Keratinocyte (primary cell): ENCODE measurements around the gene SLC25A11. TPM values are rescaled to one million over a fixed set of nuclear protein-coding genes. Genes with fewer than 3 reads are reported as not detected.

Experiments used
- DNase-seq: peaks from one replicate; pipeline ENCODE4 v3.0.0-alpha.2; 2011; ENCODE audit warnings: low read depth, missing footprints, low spot score
- FAIRE-seq: peaks from 2 replicates; lab custom pipeline; 2011; peaks lifted over from hg19 to GRCh38; lab: Jason Lieb, UNC
- H2AFZ ChIP-seq: 2 replicates; pipeline ENCODE4 v1.6.0; 2012; ENCODE audit warnings: low read length, control low read depth, inconsistent platforms; ENCODE audit not compliant: control insufficient read depth
- H3K27ac ChIP-seq: 2 replicates; pipeline ENCODE4 v1.5.1; 2011; ENCODE audit warnings: low read length; ENCODE audit not compliant: control insufficient read depth, insufficient read depth
- H3K27me3 ChIP-seq: 3 replicates; pipeline ENCODE4 v1.6.0; 2011; ENCODE audit warnings: low read length; ENCODE audit not compliant: control insufficient read depth, insufficient read depth; ENCODE audit errors: extremely low read depth
- H3K36me3 ChIP-seq, 2 experiments: 2 replicates in 1 of 2; 3 replicates in 1 of 2; pipeline ENCODE4 v1.5.1; 2011; ENCODE audit warnings: low read length in 2 of 2, mild to moderate bottlenecking in 1 of 2; ENCODE audit not compliant: control insufficient read depth in 2 of 2, insufficient read depth in 2 of 2; ENCODE audit errors: extremely low read depth in 1 of 2
- H3K4me1 ChIP-seq: 3 replicates; pipeline ENCODE4 v1.5.1; 2011; ENCODE audit warnings: low read length; ENCODE audit not compliant: control insufficient read depth, insufficient read depth; ENCODE audit errors: extremely low read depth
- H3K4me2 ChIP-seq: 3 replicates; pipeline ENCODE4 v1.6.0; 2011; ENCODE audit warnings: low read depth, low read length; ENCODE audit not compliant: control insufficient read depth, insufficient read depth; ENCODE audit errors: extremely low read depth
- H3K4me3 ChIP-seq, 3 experiments: fragments of 200-600 bp in 1 of 3; sonication (generic) in 1 of 3; 2 replicates in 2 of 3; 3 replicates in 1 of 3; pipeline ENCODE4 v1.5.1; 2011 to 2016; ENCODE audit warnings: low read length in 3 of 3, mild to moderate bottlenecking in 3 of 3, control low read depth in 2 of 3, inconsistent platforms in 1 of 3, low read depth in 1 of 3, mixed read lengths in 1 of 3, mixed run types in 1 of 3, moderate library complexity in 1 of 3; ENCODE audit not compliant: control insufficient read depth in 2 of 3, insufficient read depth in 2 of 3; ENCODE audit errors: extremely low read depth in 1 of 3
- H3K79me2 ChIP-seq: 2 replicates; pipeline ENCODE4 v1.6.0; 2012; ENCODE audit warnings: low read length; ENCODE audit not compliant: control insufficient read depth, insufficient read depth
- H3K9ac ChIP-seq: 3 replicates; pipeline ENCODE4 v1.6.0; 2011; ENCODE audit warnings: low read length; ENCODE audit not compliant: control insufficient read depth, insufficient read depth; ENCODE audit errors: extremely low read depth
- H3K9me1 ChIP-seq: 3 replicates; pipeline ENCODE4 v1.6.0; 2011; ENCODE audit warnings: low read length; ENCODE audit not compliant: control insufficient read depth, insufficient read depth; ENCODE audit errors: extremely low read depth
- H3K9me3 ChIP-seq: 2 replicates; pipeline ENCODE4 v1.5.1; 2012; ENCODE audit warnings: low read depth, low read length; ENCODE audit not compliant: control insufficient read depth
- H4K20me1 ChIP-seq: 3 replicates; pipeline ENCODE4 v1.6.0; 2011; ENCODE audit warnings: low read length; ENCODE audit not compliant: control insufficient read depth, insufficient read depth; ENCODE audit errors: extremely low read depth
- EZH2 ChIP-seq: IDR thresholded peaks from one replicate; pipeline ENCODE4 v1.6.1; 2012; ENCODE audit warnings: inconsistent platforms, mild to moderate bottlenecking, low read length, moderate library complexity
- dilution Hi-C: fragments of 300-500 bp; cut with MboI; formaldehyde crosslinking; loops from one replicate; pipeline ENCODE4 v1.7.0; 2020; ENCODE audit warnings: low sequenced_read_pairs; ENCODE audit not compliant: extremely low pct_ligation_motif_present
- polyA plus RNA-seq, 5 experiments: library from polyadenylated mRNA; depleted of rRNA in 3 of 5; stranded (reverse) in 3 of 5; stranded (forward) in 1 of 5; unstranded in 1 of 5; fragments of >200 nt; gene quantifications; 1 replicate in 1 of 5; 2 replicates in 3 of 5; 3 replicates in 1 of 5; pipeline versions ENCODE4 v1.2.1 to v1.2.3, GENCODE V29; 2011 to 2012; ENCODE audit warnings: missing spikeins in 2 of 5, low read depth in 1 of 5, low replicate concordance in 1 of 5
- TF ChIP-seq, protein P1 (sequence below), 3 experiments: IDR thresholded peaks in 1 of 3; conservative IDR thresholded peaks in 1 of 3; optimal IDR thresholded peaks in 1 of 3; 2 replicates in 2 of 3; 3 replicates in 1 of 3; pipeline versions ENCODE3 to v1.5.1; 2011; ENCODE audit warnings: low read length in 3 of 3, mild to moderate bottlenecking in 3 of 3, moderate library complexity in 2 of 3, control low read depth in 1 of 3, inconsistent platforms in 1 of 3; ENCODE audit not compliant: insufficient read depth in 2 of 3; ENCODE audit errors: extremely low read depth in 1 of 3

SLC25A11 gene
- polyA plus RNA-seq, 1 donor (not counting 4 experiments of a cell fraction or from before 2014, with no cell fraction given): 33.8 TPM

DNA sequence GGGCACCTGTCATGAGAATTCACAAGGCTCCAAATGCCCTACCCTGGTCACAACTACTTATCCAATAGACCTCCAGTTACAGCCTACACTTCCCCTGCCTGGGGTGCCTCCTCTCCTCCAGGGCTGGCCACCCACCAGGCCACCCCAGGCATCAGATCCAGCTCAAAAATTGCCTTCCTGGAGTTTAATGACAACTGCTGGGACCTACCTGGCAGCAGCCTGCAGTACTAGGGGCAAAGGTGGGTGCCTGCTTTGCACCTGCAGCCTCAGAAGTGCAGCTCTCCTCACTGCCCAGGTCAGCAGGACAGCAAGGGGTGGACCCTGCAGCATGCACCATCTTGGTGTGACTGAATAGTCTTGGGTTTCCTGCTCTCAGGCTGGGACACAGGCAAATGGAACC is 4.2 kb downstream of the SLC25A11 start:
- TF ChIP-seq EZH2: no peak
- TF ChIP-seq, protein P1, sequence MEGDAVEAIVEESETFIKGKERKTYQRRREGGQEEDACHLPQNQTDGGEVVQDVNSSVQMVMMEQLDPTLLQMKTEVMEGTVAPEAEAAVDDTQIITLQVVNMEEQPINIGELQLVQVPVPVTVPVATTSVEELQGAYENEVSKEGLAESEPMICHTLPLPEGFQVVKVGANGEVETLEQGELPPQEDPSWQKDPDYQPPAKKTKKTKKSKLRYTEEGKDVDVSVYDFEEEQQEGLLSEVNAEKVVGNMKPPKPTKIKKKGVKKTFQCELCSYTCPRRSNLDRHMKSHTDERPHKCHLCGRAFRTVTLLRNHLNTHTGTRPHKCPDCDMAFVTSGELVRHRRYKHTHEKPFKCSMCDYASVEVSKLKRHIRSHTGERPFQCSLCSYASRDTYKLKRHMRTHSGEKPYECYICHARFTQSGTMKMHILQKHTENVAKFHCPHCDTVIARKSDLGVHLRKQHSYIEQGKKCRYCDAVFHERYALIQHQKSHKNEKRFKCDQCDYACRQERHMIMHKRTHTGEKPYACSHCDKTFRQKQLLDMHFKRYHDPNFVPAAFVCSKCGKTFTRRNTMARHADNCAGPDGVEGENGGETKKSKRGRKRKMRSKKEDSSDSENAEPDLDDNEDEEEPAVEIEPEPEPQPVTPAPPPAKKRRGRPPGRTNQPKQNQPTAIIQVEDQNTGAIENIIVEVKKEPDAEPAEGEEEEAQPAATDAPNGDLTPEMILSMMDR (optimal IDR thresholded peaks at IDR 0.05 in 1 of 3, IDR thresholded peaks at IDR 0.05 in 1 of 3, conservative IDR thresholded peaks at IDR 0.05 in 1 of 3; ENCODE audit: extremely low read depth in 1 of 3, insufficient read depth in 2 of 3, low read length in 3 of 3): no peak
- Histone ChIP-seq H3K9me3 (no peaks in the 10 kb centered on the region), H3K79me2 (peaks cover 21% of the 10 kb centered on the region), H3K4me2 (no peak overlapping the region), H3K27ac (no peak overlapping the region), H3K4me3 (no peak overlapping the region), H3K9me1 (no peaks in the 10 kb centered on the region), H3K9ac (no peak overlapping the region), H2AFZ (no peak overlapping the region), H3K27me3 (no peaks in the 10 kb centered on the region), H3K4me1 (peaks cover 13% of the 10 kb centered on the region), H3K36me3 (peaks cover 10 to 19% of the 10 kb centered on the region in 2 experiments), H4K20me1 (no peaks in the 10 kb centered on the region)
- no peak for FAIRE-seq
- dilution Hi-C loops: no loop called here
- no peak for DNase-seq

DNA sequence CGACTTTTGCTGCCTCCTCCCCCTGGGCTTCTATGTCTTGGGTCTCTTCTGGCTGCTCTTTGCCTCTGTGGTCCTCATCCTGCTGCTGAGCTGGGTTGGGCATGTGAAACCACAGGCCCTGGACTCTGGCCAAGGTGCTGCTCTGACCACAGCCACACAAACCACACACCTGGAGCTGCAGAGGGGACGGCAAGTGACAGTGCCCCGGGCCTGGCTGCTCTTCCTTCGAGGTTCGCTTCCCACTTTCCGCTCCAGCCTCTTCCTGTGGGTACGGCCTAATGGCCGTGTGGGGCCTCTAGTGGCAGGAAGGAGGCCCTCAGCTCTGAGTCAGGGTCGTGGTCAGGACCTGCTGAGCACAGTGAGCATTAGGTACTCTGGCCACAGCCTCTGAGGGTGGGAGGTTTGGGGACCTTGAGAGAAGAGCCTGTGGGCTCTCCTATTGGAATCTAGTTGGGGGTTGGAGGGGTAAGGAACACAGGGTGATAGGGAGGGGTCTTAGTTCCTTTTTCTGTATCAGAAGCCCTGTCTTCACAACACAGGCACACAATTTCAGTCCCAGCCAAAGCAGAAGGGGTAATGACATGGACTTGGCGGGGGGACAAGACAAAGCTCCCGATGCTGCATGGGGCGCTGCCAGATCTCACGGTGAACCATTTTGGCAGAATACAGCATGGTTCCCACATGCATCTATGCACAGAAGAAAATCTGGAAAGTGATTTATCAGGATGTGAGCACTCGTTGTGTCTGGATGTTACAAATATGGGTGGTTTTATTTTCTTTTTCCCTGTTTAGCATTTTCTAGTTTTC is 5.5 kb downstream of the SLC25A11 start:
- Histone ChIP-seq H3K36me3 (peaks cover 10 to 19% of the 10 kb centered on the region in 2 experiments), H3K4me3 (no peak overlapping the region), H3K9me3 (no peaks in the 10 kb centered on the region), H3K9me1 (no peaks in the 10 kb centered on the region), H3K4me1 (peaks cover 13% of the 10 kb centered on the region), H3K9ac (peak overlapping the region; percentile 28), H3K27ac (no peak overlapping the region), H3K79me2 (peaks cover 17% of the 10 kb centered on the region), H3K27me3 (no peaks in the 10 kb centered on the region), H3K4me2 (no peak overlapping the region), H2AFZ (no peak overlapping the region), H4K20me1 (no peaks in the 10 kb centered on the region)
- TF ChIP-seq, protein P1 (optimal IDR thresholded peaks at IDR 0.05 in 1 of 3, IDR thresholded peaks at IDR 0.05 in 1 of 3, conservative IDR thresholded peaks at IDR 0.05 in 1 of 3; ENCODE audit: extremely low read depth in 1 of 3, insufficient read depth in 2 of 3, low read length in 3 of 3): peak; percentile 20 to 50 (median 40)
- no peak for TF ChIP-seq EZH2
- dilution Hi-C loops: no loop called here
- FAIRE-seq: no peak
- DNase-seq: no peak
